ENCODE results near the gene PPP1R9A.

PPP1R9A gene

GRCh38 chr7:95026421-95027072, 119.2 kb downstream of the PPP1R9A start:
- DNase-seq (ENCODE audit: low read depth in 1 of 2, low spot score in 1 of 2), result no peak

- DNase-seq (ENCODE audit: low read depth in 1 of 2, low spot score in 1 of 2), result no peak
These were observed 120.0 kb downstream of the PPP1R9A start for GRCh38 chr7:95027234-95027872.

GRCh38 chr7:95028683-95029082, 121.3 kb downstream of the PPP1R9A start:
- no peak for DNase-seq (ENCODE audit: low read depth in 1 of 2, low spot score in 1 of 2)

- DNase-seq (ENCODE audit: low read depth in 1 of 2, low spot score in 1 of 2), result no peak
These were observed 127.9 kb downstream of the PPP1R9A start for GRCh38 chr7:95035295-95035694.

- no peak for DNase-seq (ENCODE audit: low read depth in 1 of 2, low spot score in 1 of 2)
These were observed 133.6 kb downstream of the PPP1R9A start for GRCh38 chr7:95041031-95041430.

- no peak for DNase-seq (ENCODE audit: low read depth in 1 of 2, low spot score in 1 of 2)
These were observed 138.0 kb downstream of the PPP1R9A start for GRCh38 chr7:95045236-95045923.

- DNase-seq (ENCODE audit: low read depth in 1 of 2, low spot score in 1 of 2), result no peak
These were observed 139.3 kb downstream of the PPP1R9A start for GRCh38 chr7:95046494-95047240.

- DNase-seq (ENCODE audit: low read depth in 1 of 2, low spot score in 1 of 2), result no peak
These were observed 139.9 kb downstream of the PPP1R9A start for GRCh38 chr7:95047291-95047690.

GRCh38 chr7:95052566-95053094, 145.2 kb downstream of the PPP1R9A start:
- no peak for DNase-seq (ENCODE audit: low read depth in 1 of 2, low spot score in 1 of 2)

GRCh38 chr7:95054386-95054785, 147.0 kb downstream of the PPP1R9A start:
- DNase-seq (ENCODE audit: low read depth in 1 of 2, low spot score in 1 of 2), result no peak

GRCh38 chr7:95055295-95055694, 147.9 kb downstream of the PPP1R9A start:
- DNase-seq (ENCODE audit: low read depth in 1 of 2, low spot score in 1 of 2), result no peak

- DNase-seq (ENCODE audit: low read depth in 1 of 2, low spot score in 1 of 2), result no peak
These were observed 148.8 kb downstream of the PPP1R9A start for GRCh38 chr7:95056107-95056739.

- no peak for DNase-seq (ENCODE audit: low read depth in 1 of 2, low spot score in 1 of 2)
These were observed 149.5 kb downstream of the PPP1R9A start for GRCh38 chr7:95056901-95057300.

- no peak for DNase-seq (ENCODE audit: low read depth in 1 of 2, low spot score in 1 of 2)
These were observed 152.5 kb downstream of the PPP1R9A start for GRCh38 chr7:95059842-95060313.

- no peak for DNase-seq (ENCODE audit: low read depth in 1 of 2, low spot score in 1 of 2)
These were observed 155.5 kb downstream of the PPP1R9A start for GRCh38 chr7:95062901-95063300.

- DNase-seq (ENCODE audit: low read depth in 1 of 2, low spot score in 1 of 2), result no peak
These were observed 159.5 kb downstream of the PPP1R9A start for GRCh38 chr7:95066737-95067530.

- no peak for DNase-seq (ENCODE audit: low read depth in 1 of 2, low spot score in 1 of 2)
These were observed 181.3 kb downstream of the PPP1R9A start for GRCh38 chr7:95088536-95089215.

GRCh38 chr7:95089414-95090315, 182.3 kb downstream of the PPP1R9A start:
- no peak for DNase-seq (ENCODE audit: low read depth in 1 of 2, low spot score in 1 of 2)
